ENCODE data around the gene MARCKS. TPM values are rescaled to one million over a fixed set of nuclear protein-coding genes. Genes with fewer than 3 reads are reported as not detected.
A peak's percentile ranks its signal among the peaks of the same experiment; 100 is the strongest.

MARCKS gene
- total and polyA plus RNA-seq, 10 of the 15 experiments (the other 5 are each of a cell fraction or from before 2014, with no cell fraction given), result 29.0 to 164 (median 74.5) TPM

DNA sequence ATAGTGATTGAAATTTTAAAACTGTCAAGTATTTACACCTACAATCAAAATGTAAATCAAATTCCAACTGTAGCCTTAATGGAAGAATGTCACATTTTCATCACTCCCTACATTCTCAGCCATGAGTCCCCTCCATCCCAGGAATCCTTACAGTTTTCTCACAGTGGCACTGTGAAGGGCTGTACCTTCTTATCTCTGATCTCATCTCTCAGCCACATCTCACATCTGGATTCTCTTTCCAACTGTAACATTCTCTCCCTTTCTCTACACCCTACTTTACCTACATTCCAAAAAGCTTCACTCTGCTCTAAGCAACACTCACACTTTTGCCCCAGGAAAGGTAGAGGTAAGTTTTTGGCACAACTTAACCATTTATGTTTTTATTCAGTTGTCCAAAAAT is 8.9 kb upstream of the MARCKS start:
- in situ Hi-C loops (cut with MboI) (no loop called here), intact Hi-C loops (cut with micrococcal nuclease; ENCODE audit: unreplicated experiment) (no loop called here)
- no peak overlapping the region for H3K4me3 ChIP-seq
- H3K9me3 ChIP-seq (replicated peaks; ENCODE audit: control insufficient read depth, insufficient read depth, low read length), result no peaks in the 10 kb centered on the region
- no peak overlapping the region for H2AFZ ChIP-seq (ENCODE audit: control insufficient read depth, low read depth, low read length)
- H3K27me3 ChIP-seq (replicated peaks in 1 of 2; ENCODE audit: control insufficient read depth in 2 of 2, insufficient read depth in 2 of 2, low read length in 1 of 2), result no peaks in the 10 kb centered on the region; a peak in 1 of 4 replicates
- FAIRE-seq (peak; percentile 54), DNase-seq (ENCODE audit: low read depth, low spot score) (no peak), ATAC-seq (no peak)
- no TSS peak for BruUV-seq (replicated peaks)
- SMC1A ChIA-PET (ENCODE audit: uncharacterized antibody, unreplicated experiment), result no interaction called here
- no peak overlapping the region for H3K4me2 ChIP-seq (ENCODE audit: control insufficient read depth, insufficient read depth)
- H3K36me3 ChIP-seq (ENCODE audit: control insufficient read depth in 2 of 2, insufficient read depth in 2 of 2, low read length in 1 of 2), result no peaks in the 10 kb centered on the region
- H3K9ac ChIP-seq (ENCODE audit: control insufficient read depth, insufficient read depth, low read length), result no peak overlapping the region
- H3K79me2 ChIP-seq (ENCODE audit: control insufficient read depth, insufficient read depth, low read length), result no peaks in the 10 kb centered on the region
- H3K27ac ChIP-seq (ENCODE audit: control insufficient read depth, insufficient read depth), result no peak overlapping the region
- RAD21 ChIA-PET (ENCODE audit: unreplicated experiment), result no interaction called here
- TF ChIP-seq ZNF274 (IDR thresholded peaks at IDR 0.05; ENCODE audit: insufficient read depth, insufficient read length) (no peak), GATAD2B (conservative IDR thresholded peaks at IDR 0.05; ENCODE audit: low read depth) (no peak), MTA3 (IDR thresholded peaks at IDR 0.05; ENCODE audit: borderline replicate concordance, low read length) (no peak), GABPA (IDR thresholded peaks at IDR 0.05; ENCODE audit: low read depth) (no peak), RELA (IDR thresholded peaks at IDR 0.05; ENCODE audit: borderline replicate concordance, partially characterized antibody) (no peak), ZSCAN29 (IDR thresholded peaks at IDR 0.05) (no peak), CHD2 (IDR thresholded peaks at IDR 0.05; ENCODE audit: borderline replicate concordance, low read depth, low read length) (no peak), TCF3 (IDR thresholded peaks at IDR 0.05; ENCODE audit: borderline replicate concordance, insufficient read depth, low read depth, low read length) (no peak), KDM1A (IDR thresholded peaks at IDR 0.05; ENCODE audit: borderline replicate concordance) (no peak), ESRRA (IDR thresholded peaks at IDR 0.05; ENCODE audit: low read length) (no peak), HDGF (IDR thresholded peaks at IDR 0.05) (no peak)
- TF ChIP-seq, protein P1, sequence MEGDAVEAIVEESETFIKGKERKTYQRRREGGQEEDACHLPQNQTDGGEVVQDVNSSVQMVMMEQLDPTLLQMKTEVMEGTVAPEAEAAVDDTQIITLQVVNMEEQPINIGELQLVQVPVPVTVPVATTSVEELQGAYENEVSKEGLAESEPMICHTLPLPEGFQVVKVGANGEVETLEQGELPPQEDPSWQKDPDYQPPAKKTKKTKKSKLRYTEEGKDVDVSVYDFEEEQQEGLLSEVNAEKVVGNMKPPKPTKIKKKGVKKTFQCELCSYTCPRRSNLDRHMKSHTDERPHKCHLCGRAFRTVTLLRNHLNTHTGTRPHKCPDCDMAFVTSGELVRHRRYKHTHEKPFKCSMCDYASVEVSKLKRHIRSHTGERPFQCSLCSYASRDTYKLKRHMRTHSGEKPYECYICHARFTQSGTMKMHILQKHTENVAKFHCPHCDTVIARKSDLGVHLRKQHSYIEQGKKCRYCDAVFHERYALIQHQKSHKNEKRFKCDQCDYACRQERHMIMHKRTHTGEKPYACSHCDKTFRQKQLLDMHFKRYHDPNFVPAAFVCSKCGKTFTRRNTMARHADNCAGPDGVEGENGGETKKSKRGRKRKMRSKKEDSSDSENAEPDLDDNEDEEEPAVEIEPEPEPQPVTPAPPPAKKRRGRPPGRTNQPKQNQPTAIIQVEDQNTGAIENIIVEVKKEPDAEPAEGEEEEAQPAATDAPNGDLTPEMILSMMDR (IDR thresholded peaks at IDR 0.05 in 2 of 3, conservative IDR thresholded peaks at IDR 0.05 in 1 of 3; ENCODE audit: control insufficient read depth in 2 of 3, extremely low read depth in 1 of 3, insufficient read depth in 1 of 3, low read depth in 3 of 3, low read length in 3 of 3), result no peak
- TF ChIP-seq, protein P2, sequence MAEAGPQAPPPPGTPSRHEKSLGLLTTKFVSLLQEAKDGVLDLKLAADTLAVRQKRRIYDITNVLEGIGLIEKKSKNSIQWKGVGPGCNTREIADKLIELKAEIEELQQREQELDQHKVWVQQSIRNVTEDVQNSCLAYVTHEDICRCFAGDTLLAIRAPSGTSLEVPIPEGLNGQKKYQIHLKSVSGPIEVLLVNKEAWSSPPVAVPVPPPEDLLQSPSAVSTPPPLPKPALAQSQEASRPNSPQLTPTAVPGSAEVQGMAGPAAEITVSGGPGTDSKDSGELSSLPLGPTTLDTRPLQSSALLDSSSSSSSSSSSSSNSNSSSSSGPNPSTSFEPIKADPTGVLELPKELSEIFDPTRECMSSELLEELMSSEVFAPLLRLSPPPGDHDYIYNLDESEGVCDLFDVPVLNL (IDR thresholded peaks at IDR 0.05; ENCODE audit: low read depth, low read length), result no peak
- TF ChIP-seq, protein P3, sequence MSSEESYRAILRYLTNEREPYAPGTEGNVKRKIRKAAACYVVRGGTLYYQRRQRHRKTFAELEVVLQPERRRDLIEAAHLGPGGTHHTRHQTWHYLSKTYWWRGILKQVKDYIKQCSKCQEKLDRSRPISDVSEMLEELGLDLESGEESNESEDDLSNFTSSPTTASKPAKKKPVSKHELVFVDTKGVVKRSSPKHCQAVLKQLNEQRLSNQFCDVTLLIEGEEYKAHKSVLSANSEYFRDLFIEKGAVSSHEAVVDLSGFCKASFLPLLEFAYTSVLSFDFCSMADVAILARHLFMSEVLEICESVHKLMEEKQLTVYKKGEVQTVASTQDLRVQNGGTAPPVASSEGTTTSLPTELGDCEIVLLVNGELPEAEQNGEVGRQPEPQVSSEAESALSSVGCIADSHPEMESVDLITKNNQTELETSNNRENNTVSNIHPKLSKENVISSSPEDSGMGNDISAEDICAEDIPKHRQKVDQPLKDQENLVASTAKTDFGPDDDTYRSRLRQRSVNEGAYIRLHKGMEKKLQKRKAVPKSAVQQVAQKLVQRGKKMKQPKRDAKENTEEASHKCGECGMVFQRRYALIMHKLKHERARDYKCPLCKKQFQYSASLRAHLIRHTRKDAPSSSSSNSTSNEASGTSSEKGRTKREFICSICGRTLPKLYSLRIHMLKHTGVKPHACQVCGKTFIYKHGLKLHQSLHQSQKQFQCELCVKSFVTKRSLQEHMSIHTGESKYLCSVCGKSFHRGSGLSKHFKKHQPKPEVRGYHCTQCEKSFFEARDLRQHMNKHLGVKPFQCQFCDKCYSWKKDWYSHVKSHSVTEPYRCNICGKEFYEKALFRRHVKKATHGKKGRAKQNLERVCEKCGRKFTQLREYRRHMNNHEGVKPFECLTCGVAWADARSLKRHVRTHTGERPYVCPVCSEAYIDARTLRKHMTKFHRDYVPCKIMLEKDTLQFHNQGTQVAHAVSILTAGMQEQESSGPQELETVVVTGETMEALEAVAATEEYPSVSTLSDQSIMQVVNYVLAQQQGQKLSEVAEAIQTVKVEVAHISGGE (CRISPR knock-in tag; IDR thresholded peaks at IDR 0.05), result no peak
- POLR2A ChIA-PET, result no interaction called here
- CTCF ChIA-PET, result interaction anchor here (1.3 kb wide), 1 partner anchor 31 kb away, joined by 3 read pairs; no protein-coding TSS in a partner anchor
- no peaks in the 10 kb centered on the region for H3K4me1 ChIP-seq (ENCODE audit: control insufficient read depth, insufficient read depth, low read length)
- H4K20me1 ChIP-seq (ENCODE audit: control insufficient read depth, insufficient read depth), result no peaks in the 10 kb centered on the region
